GM21390 (cell line): ENCODE data around the gene TMIGD3.

Source experiments
- ATAC-seq: cut with Tn5 transposase; IDR thresholded peaks from one replicate; pipeline ENCODE4 v1.9.1; 2021; ENCODE audit not compliant: unreplicated experiment

The TMIGD3 gene

DNA sequence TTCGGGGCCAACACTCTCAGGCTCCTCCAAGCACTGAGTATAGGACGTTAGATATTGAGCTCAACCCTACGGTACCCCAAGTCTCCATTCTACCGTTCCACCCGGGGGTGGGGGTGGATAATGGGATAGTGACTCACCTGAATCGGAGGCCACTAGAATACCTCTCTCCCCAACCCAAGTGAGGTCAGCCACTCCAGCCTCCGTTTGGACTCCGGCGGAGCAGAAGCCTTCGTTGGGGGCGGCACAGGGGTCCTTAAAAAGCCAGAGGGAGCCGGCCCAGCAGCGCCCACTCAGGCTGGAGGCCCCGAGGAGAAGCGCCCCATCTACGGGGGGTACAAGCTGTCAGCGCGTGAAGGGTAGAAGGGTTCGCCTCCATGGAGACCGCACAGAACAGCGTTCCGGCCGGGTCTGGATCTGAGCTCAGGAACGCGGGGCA lies 54.9 kb downstream of the TMIGD3 start:
- peak; percentile 13 for ATAC-seq

DNA sequence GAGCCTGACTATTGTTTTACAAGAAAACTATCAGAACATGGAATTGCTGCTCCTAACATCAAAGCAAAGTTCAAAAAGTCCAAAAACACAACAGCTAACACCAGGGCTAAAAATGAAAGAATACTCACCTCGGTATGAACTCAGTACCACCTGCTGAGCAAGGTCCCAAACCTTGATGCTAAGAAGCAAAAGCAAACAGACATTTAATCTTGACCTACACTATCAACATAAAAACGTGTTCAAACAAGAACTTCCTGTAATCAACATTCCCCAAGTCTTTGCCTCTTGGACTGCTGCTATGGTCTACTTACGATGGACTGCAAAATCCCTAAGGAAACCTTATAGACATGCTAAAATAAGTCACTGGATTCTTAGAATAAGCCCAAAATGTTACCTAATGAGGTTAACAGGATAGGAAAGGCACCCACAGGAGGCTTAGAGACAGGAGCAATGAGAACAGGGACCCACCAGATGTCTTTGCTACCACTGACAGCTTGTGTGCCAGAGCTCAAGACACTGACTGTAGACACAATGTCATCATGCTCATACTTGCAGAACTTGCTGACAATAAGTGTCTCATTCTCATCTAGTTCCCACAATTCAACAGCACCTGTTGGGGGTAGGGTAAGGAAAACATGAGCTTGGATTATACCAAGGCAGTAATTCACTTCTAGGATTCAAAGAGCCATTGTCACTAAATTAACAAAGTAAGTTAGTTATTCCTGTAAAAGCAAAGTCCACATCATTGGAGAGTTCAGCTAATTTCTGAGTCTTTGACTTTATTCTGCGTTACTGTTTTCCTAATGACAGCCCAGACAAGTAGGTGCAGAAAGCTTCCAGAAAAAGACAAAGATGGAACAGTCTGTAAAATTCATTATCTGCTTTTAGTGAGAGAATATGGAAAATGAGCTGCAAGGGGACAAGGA lies 56.2 kb downstream of the TMIGD3 start:
- no peak for ATAC-seq

DNA sequence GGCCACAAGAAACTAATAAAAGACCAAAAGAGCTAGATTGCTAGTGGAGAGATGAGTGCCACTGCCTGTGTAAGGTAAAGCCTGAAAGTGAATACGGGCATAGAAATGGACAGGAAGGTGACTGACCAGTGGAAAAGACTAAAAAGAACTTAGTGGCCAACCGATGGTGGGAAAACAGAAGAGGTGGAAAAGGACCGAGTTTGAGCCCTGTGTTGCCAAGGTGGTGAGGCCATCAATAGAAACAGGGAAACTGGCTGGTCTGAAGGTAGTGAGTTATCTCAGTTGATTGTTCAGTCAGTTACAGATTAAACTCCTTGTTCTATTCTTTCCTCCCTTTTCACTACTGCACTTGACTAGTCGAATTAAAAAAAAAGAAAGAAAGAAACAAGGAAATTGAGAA lies 56.9 kb downstream of the TMIGD3 start:
- ATAC-seq: no peak

DNA sequence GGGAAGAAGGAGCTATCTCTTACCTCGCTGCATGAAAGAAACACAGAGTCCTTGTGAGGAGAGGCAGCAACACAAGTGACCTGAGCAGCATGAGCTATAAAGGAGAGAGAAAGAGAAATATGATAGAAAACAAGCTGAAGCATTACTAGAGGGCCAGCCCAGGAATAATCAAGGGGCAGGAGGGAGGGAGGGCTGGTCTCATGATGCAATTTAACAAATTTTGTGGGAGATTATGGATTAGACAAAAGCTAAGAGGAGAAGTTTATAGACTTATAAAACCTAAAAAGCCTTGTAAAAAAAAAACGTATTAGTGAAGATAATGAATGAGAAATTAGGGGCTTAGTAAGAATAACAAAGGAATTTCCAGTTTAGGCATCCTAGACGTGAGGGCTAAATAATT lies 59.4 kb downstream of the TMIGD3 start:
- no peak for ATAC-seq

DNA sequence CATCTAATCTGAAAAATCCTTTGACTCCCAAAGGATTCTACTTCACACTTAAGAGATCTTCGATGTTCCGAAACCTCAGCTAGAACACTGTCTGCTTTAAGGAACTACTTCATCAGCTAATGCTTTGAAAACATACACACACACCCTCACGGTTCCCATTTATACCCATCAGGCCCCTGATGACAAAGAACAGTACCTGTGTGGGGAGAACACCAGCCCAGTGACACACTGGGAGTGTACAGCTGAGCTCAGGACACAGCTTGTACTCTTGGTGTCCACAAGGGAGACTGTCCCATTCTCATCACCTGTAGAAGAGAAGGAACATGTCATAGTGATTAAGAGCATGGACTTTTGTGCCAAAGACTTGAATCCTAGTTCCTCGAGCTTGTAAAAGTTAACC lies 61.0 kb downstream of the TMIGD3 start:
- ATAC-seq: no peak

DNA sequence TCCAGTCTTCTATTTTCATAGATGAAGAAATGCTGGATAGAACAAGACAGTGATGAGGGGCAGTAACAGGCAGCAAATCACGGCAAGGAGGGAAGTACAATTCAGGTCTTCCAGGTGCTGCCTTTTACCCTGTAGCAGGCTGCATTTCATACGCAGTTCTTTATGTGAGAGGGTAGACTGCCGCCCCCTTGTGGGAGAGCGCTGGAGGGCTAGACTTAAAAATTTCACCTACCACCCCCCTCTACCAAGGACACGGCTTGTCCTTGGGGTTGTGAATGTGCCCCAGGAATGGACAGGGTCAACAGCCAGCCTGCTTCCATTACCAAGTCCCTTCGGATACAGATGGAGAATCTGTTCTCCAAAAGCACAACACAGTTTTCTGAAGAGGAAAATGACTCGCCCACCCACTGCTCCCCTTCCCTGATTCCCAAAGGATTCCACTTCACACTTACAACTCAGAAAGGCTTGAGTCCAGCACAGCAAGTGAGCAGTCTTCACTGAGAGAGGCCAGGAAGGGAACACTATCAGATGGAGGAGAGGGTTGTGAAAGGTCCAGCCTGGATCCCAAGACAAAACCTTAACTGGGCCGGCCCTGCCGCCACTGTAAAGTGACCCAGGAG lies 61.8 kb downstream of the TMIGD3 start:
- ATAC-seq: no peak

DNA sequence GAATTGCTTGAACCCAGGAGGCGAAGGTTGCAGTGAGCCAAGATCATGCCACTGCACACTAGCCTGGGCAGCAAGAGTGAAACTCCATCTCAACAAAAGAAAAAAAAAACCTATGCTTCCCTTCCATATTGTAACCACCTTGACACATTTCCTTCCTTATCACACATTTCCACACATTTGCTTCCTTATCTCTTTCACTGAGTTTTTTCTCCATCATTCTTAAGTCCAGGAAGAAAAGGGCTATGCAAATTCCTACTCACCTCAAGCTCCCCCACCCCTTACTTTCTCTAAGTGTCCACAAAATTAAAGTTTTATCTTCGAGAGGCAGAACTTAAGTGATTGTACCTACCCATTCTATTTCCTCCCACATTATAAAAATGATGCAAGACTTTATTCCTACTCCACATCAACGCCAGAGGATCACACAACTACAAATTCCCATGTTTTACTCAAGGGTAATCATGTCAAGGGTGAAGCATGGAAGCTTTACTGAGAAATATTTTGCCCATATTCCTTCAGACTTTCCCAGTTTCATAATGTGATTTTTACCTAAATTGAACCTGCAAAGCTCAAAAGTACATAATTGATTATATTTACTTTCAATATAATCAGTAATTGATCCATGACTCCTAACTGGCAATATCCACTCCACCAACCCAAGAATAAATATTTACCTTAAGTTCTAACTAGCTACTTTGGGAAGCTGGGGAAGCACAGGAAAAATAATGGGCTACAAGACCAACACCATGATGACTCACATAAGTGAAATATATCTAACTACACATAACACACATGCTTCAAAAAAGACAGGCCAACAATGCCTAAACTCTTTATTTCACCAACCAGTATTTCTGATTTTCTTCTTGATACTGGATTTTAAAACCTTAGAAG lies 63.7 kb downstream of the TMIGD3 start:
- no peak for ATAC-seq

DNA sequence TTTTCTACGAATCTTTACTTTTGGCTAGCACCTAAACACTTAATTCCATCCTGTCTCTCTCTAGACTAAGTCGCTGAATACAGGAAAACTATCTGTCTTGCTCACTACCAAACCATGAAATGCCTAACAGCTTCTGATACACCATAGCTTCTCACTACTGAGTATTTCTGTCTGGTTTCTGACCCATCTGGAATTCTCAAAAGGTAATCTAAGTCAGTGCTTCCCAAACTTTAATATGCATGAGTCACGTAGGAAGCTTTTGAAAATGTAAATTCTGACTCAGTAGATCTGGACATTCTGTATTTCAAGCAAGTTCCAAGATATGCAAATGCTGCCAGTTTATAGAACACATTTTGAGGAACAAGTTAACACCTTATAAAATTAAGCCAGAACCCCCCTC lies 66.7 kb downstream of the TMIGD3 start:
- ATAC-seq: no peak
